ENCODE measurements around the gene LRRC3.

LRRC3 gene

GRCh38 chr21:44503901-44504399 lies 48.6 kb downstream of the LRRC3 start (continued):
- TF ChIP-seq ZNF155 (tag by site-specific recombination; IDR thresholded peaks at IDR 0.05): no peak
- TF ChIP-seq, protein P1, sequence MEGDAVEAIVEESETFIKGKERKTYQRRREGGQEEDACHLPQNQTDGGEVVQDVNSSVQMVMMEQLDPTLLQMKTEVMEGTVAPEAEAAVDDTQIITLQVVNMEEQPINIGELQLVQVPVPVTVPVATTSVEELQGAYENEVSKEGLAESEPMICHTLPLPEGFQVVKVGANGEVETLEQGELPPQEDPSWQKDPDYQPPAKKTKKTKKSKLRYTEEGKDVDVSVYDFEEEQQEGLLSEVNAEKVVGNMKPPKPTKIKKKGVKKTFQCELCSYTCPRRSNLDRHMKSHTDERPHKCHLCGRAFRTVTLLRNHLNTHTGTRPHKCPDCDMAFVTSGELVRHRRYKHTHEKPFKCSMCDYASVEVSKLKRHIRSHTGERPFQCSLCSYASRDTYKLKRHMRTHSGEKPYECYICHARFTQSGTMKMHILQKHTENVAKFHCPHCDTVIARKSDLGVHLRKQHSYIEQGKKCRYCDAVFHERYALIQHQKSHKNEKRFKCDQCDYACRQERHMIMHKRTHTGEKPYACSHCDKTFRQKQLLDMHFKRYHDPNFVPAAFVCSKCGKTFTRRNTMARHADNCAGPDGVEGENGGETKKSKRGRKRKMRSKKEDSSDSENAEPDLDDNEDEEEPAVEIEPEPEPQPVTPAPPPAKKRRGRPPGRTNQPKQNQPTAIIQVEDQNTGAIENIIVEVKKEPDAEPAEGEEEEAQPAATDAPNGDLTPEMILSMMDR (tag by site-specific recombination; IDR thresholded peaks at IDR 0.05): no peak
- no peak for TF ChIP-seq ZNF571 (tag by site-specific recombination; IDR thresholded peaks at IDR 0.05)
- no peak for TF ChIP-seq ZNF558 (tag by site-specific recombination; IDR thresholded peaks at IDR 0.05)
- no peak for TF ChIP-seq GLIS1 (tag by site-specific recombination; IDR thresholded peaks at IDR 0.05)

DNA sequence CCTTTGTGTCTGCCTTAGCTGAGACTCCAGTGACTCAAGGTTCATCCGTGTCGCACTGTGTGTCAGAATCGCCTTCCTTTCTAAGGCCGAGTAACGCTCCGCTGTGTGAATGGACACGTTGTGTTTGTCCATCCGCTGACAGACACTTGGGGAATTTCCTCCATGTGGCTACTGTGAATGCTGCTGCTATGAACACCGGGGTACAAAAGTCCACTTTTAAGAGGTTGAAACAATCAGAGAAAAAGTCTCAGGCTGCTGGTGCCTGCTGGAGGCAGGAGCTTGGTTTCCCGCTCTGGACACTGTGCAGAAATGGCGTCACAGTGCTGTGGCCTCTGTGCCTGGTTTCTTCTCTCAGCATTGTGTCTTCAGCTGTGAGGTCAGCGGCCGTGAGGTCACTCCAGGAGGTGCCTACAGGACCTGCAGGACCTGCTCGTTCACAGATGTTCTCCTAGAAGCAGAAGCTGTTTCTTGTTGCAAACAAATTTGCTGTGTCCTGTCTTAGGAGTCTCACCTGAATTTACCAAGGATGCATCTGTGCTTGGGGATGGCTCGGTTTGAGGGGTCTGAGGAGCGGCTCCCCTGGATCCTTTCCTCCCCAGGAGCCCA lies 50.5 kb downstream of the LRRC3 start:
- POLR2A ChIA-PET: no interaction called here
- Histone ChIP-seq H3K36me3 (ENCODE audit: control insufficient read depth in 2 of 2, insufficient read depth in 1 of 2, low read length in 2 of 2) (no peaks in the 10 kb centered on the region), H3K4me3 (ENCODE audit: low read depth, low read length) (no peak overlapping the region), H3K9me3 (ENCODE audit: control insufficient read depth, insufficient read depth, low read depth, low read length) (no peaks in the 10 kb centered on the region), H3K4me1 (ENCODE audit: control insufficient read depth, insufficient read depth, low read length) (no peaks in the 10 kb centered on the region; the same call in 1 of the 2 replicates), H3K27ac (ENCODE audit: extremely low read depth, low read depth, low read length) (no peak overlapping the region)
- CTCF ChIA-PET: interaction anchor here (0.6 to 0.7 kb wide), 2 partner anchors 13 to 237 kb away, joined by 3 read pairs; no protein-coding TSS in a partner anchor
- no peak for TF ChIP-seq ZSCAN23 (tag by site-specific recombination; IDR thresholded peaks at IDR 0.05)
- TF ChIP-seq MEIS1 (CRISPR knock-in tag; IDR thresholded peaks at IDR 0.05; ENCODE audit: borderline replicate concordance): no peak
- no peak for TF ChIP-seq TCF7L2 (IDR thresholded peaks at IDR 0.05; ENCODE audit: borderline replicate concordance, low read depth, low read length)
- TF ChIP-seq ZNF394 (tag by site-specific recombination; IDR thresholded peaks at IDR 0.05; ENCODE audit: borderline replicate concordance): no peak
- no peak for TF ChIP-seq ZNF239 (tag by site-specific recombination; IDR thresholded peaks at IDR 0.05)
- TF ChIP-seq, protein P2, sequence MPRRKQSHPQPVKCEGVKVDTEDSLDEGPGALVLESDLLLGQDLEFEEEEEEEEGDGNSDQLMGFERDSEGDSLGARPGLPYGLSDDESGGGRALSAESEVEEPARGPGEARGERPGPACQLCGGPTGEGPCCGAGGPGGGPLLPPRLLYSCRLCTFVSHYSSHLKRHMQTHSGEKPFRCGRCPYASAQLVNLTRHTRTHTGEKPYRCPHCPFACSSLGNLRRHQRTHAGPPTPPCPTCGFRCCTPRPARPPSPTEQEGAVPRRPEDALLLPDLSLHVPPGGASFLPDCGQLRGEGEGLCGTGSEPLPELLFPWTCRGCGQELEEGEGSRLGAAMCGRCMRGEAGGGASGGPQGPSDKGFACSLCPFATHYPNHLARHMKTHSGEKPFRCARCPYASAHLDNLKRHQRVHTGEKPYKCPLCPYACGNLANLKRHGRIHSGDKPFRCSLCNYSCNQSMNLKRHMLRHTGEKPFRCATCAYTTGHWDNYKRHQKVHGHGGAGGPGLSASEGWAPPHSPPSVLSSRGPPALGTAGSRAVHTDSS (tag by site-specific recombination; IDR thresholded peaks at IDR 0.05): no peak
- no peak for TF ChIP-seq ZNF324 (tag by site-specific recombination; IDR thresholded peaks at IDR 0.05)
- TF ChIP-seq ZBTB21 (tag by site-specific recombination; IDR thresholded peaks at IDR 0.05): no peak
- TF ChIP-seq OVOL3 (tag by site-specific recombination; IDR thresholded peaks at IDR 0.05): no peak
- TF ChIP-seq ZNF157 (tag by site-specific recombination; IDR thresholded peaks at IDR 0.05): no peak
- TF ChIP-seq KLF17 (tag by site-specific recombination; IDR thresholded peaks at IDR 0.05): no peak
- TF ChIP-seq SCRT1 (tag by site-specific recombination; IDR thresholded peaks at IDR 0.05; ENCODE audit: borderline replicate concordance): no peak
- TF ChIP-seq, protein P3, sequence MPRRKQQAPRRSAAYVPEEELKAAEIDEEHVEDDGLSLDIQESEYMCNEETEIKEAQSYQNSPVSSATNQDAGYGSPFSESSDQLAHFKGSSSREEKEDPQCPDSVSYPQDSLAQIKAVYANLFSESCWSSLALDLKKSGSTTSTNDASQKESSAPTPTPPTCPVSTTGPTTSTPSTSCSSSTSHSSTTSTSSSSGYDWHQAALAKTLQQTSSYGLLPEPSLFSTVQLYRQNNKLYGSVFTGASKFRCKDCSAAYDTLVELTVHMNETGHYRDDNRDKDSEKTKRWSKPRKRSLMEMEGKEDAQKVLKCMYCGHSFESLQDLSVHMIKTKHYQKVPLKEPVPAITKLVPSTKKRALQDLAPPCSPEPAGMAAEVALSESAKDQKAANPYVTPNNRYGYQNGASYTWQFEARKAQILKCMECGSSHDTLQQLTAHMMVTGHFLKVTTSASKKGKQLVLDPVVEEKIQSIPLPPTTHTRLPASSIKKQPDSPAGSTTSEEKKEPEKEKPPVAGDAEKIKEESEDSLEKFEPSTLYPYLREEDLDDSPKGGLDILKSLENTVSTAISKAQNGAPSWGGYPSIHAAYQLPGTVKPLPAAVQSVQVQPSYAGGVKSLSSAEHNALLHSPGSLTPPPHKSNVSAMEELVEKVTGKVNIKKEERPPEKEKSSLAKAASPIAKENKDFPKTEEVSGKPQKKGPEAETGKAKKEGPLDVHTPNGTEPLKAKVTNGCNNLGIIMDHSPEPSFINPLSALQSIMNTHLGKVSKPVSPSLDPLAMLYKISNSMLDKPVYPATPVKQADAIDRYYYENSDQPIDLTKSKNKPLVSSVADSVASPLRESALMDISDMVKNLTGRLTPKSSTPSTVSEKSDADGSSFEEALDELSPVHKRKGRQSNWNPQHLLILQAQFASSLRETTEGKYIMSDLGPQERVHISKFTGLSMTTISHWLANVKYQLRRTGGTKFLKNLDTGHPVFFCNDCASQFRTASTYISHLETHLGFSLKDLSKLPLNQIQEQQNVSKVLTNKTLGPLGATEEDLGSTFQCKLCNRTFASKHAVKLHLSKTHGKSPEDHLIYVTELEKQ (tag by site-specific recombination; IDR thresholded peaks at IDR 0.05; ENCODE audit: borderline replicate concordance): no peak
- no peak for TF ChIP-seq KLF16 (tag by site-specific recombination; IDR thresholded peaks at IDR 0.05)
- no peak for TF ChIP-seq ZNF37A (tag by site-specific recombination; IDR thresholded peaks at IDR 0.05)
- TF ChIP-seq, protein P4, sequence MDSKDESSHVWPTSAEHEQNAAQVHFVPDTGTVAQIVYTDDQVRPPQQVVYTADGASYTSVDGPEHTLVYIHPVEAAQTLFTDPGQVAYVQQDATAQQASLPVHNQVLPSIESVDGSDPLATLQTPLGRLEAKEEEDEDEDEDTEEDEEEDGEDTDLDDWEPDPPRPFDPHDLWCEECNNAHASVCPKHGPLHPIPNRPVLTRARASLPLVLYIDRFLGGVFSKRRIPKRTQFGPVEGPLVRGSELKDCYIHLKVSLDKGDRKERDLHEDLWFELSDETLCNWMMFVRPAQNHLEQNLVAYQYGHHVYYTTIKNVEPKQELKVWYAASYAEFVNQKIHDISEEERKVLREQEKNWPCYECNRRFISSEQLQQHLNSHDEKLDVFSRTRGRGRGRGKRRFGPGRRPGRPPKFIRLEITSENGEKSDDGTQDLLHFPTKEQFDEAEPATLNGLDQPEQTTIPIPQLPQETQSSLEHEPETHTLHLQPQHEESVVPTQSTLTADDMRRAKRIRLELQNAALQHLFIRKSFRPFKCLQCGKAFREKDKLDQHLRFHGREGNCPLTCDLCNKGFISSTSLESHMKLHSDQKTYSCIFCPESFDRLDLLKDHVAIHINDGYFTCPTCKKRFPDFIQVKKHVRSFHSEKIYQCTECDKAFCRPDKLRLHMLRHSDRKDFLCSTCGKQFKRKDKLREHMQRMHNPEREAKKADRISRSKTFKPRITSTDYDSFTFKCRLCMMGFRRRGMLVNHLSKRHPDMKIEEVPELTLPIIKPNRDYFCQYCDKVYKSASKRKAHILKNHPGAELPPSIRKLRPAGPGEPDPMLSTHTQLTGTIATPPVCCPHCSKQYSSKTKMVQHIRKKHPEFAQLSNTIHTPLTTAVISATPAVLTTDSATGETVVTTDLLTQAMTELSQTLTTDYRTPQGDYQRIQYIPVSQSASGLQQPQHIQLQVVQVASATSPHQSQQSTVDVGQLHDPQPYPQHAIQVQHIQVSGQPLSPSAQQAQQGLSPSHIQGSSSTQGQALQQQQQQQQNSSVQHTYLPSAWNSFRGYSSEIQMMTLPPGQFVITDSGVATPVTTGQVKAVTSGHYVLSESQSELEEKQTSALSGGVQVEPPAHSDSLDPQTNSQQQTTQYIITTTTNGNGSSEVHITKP (tag by site-specific recombination; IDR thresholded peaks at IDR 0.05): no peak
- TF ChIP-seq, protein P5, sequence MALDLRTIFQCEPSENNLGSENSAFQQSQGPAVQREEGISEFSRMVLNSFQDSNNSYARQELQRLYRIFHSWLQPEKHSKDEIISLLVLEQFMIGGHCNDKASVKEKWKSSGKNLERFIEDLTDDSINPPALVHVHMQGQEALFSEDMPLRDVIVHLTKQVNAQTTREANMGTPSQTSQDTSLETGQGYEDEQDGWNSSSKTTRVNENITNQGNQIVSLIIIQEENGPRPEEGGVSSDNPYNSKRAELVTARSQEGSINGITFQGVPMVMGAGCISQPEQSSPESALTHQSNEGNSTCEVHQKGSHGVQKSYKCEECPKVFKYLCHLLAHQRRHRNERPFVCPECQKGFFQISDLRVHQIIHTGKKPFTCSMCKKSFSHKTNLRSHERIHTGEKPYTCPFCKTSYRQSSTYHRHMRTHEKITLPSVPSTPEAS (tag by site-specific recombination; IDR thresholded peaks at IDR 0.05): no peak
- no peak for TF ChIP-seq KLF7 (tag by site-specific recombination; IDR thresholded peaks at IDR 0.05; ENCODE audit: borderline replicate concordance)

Measured in HEK293 (cell line).